HUES6 (cell line): ENCODE results near the gene HNRNPUL2.
"Not testable (repeated sequence)": the region's sequence is repeated elsewhere in the genome, so short reads cannot be mapped to it uniquely, and the experiment has no call there.

Experiments used
- H3K27ac ChIP-seq: 2 replicates; pipeline ENCODE4 v1.7.0; 2013; ENCODE audit warnings: low read depth, mild to moderate bottlenecking, low read length, inconsistent platforms
- H3K27me3 ChIP-seq: 2 replicates; pipeline ENCODE4 v1.6.1; 2013; ENCODE audit warnings: low read length; ENCODE audit not compliant: control insufficient read depth, insufficient read depth
- H3K36me3 ChIP-seq: 2 replicates; pipeline ENCODE4 v1.6.1; 2013; ENCODE audit warnings: low read length; ENCODE audit not compliant: control insufficient read depth, insufficient read depth
- H3K4me1 ChIP-seq: 2 replicates; pipeline ENCODE4 v1.6.1; 2013; ENCODE audit warnings: low read length; ENCODE audit not compliant: control insufficient read depth, insufficient read depth
- H3K4me3 ChIP-seq: 2 replicates; pipeline ENCODE4 v1.5.1; 2013; ENCODE audit warnings: low read depth, low read length
- H3K9ac ChIP-seq: one replicate; pipeline ENCODE4 v1.6.1; 2013; ENCODE audit warnings: mild to moderate bottlenecking, low read length
- H3K9me3 ChIP-seq: 2 replicates; pipeline ENCODE4 v1.6.1; 2013; ENCODE audit warnings: low read depth, low read length; ENCODE audit not compliant: control insufficient read depth, insufficient read depth

Gene HNRNPUL2

DNA sequence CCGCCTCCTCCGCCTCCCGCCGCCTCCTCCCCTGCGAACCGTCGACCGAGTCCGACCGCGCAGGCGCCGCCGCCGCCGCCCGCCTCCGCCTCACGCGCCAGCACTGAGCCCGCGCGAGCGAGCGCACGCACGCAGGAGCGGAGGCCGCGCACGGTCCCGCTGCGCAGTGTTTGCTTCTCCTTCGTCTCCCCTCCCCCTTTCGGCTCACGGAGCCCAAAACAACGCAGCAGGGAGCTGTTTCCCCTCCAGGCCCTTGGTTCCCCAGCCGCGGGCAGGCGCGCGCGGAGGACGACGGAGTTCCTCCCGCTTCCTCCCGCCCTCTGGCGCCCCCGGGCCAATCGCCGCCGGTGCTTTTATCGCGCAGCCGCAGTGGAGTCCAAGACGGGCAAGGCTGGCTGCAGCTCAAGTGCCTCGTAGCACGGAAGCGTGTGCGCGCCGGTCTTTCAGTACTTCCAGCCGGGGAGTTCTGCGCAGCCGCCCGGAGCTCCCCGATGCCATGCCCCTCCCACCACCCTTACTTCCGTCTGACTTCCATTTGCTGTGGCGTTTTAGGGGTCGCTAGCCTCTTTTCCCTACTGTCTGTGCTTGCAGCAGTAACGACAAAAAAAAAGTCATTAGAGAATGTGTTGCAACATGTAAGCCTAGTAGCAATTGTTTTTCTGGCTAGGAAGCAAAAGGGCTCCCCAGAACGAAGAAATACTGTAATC lies at the start of gene HNRNPUL2:
HNRNPUL2 (minus strand) TSS at position 293 of the 707 bp plus-strand sequence. CDS start 301 bp downstream, outside the sequence.
- H3K27ac ChIP-seq, result peak within 1 kb of the TSS; percentile 89
- no peaks in the 10 kb centered on the region for H3K9me3 ChIP-seq

DNA sequence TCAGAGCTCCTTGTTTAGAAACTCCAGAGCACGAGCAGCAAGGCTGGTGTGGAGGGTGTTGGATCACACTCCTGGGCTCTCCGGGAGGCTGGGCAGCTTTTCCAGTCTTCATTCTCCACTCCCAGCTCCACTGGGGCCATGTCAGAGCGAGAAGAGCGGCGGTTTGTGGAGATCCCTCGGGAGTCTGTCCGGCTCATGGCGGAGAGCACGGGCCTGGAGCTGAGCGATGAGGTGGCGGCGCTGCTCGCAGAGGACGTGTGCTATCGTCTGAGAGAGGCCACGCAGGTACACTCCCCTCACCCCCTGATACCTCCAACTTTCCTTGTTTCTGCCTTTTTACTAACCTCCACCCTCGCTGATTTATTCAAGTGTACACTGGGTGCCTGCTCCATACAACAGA lies 48.4 kb upstream of the HNRNPUL2 start:
- Histone ChIP-seq H3K27ac (no peak overlapping the region), H3K4me1 (peaks cover 4% of the 10 kb centered on the region; the same call in 1 of the 2 replicates), H3K4me3 (no peak overlapping the region), H3K9me3 (no peaks in the 10 kb centered on the region), H3K27me3 (no peaks in the 10 kb centered on the region), H3K36me3 (peaks cover 44% of the 10 kb centered on the region), H3K9ac (no peak overlapping the region)

More for the DNA sequence above, at the start of gene HNRNPUL2:
- peaks cover 7% of the 10 kb centered on the region; the same call in 1 of the 2 replicates for H3K4me1 ChIP-seq
- no peaks in the 10 kb centered on the region for H3K27me3 ChIP-seq
- peaks cover 35% of the 10 kb centered on the region for H3K36me3 ChIP-seq
- H3K4me3 ChIP-seq, result peak within 1 kb of the TSS; percentile 89
- H3K9ac ChIP-seq, result peak within 1 kb of the TSS; percentile 90

- Histone ChIP-seq H3K4me3 (no peak overlapping the region), H3K27ac (no peak overlapping the region), H3K4me1 (peaks cover 7% of the 10 kb centered on the region; the same call in 1 of the 2 replicates), H3K9ac (no peak overlapping the region), H3K27me3 (no peaks in the 10 kb centered on the region), H3K36me3 (peaks cover 42% of the 10 kb centered on the region), H3K9me3 (no peaks in the 10 kb centered on the region)
These were observed 47.1 kb upstream of the HNRNPUL2 start for GRCh38 chr11:62774407-62774806.

GRCh38 chr11:62771144-62772021 lies 44.1 kb upstream of the HNRNPUL2 start, which contains the start of gene TAF6L:
Gene TAF6L, plus strand, starts transcription at chr11:62771396. Its CDS starts 4,388 bp downstream, at chr11:62775784.
- no peaks in the 10 kb centered on the region for H3K9me3 ChIP-seq
- H3K27ac ChIP-seq, result peak within 1 kb of the TSS; percentile 72
- peak within 1 kb of the TSS; percentile 80 for H3K9ac ChIP-seq
- peaks cover 30% of the 10 kb centered on the region for H3K36me3 ChIP-seq
- H3K4me3 ChIP-seq, result peak within 1 kb of the TSS; percentile 76
- H3K4me1 ChIP-seq, result peaks cover 7% of the 10 kb centered on the region; the same call in 1 of the 2 replicates
- H3K27me3 ChIP-seq, result no peaks in the 10 kb centered on the region

- peak overlapping the region; percentile 72; the same call in 1 of the 2 replicates for H3K27ac ChIP-seq
These were observed 43.5 kb upstream of the HNRNPUL2 start for GRCh38 chr11:62770778-62771143.

GRCh38 chr11:62760867-62761227 lies 33.6 kb upstream of the HNRNPUL2 start:
- H3K9me3 ChIP-seq, H3K9ac ChIP-seq, H3K27me3 ChIP-seq, H3K27ac ChIP-seq: not testable (repeated sequence)
- H3K36me3 ChIP-seq, result peaks cover 24% of the 10 kb centered on the region
- H3K4me3 ChIP-seq, result peak overlapping the region; percentile 39
- H3K4me1 ChIP-seq, result peaks cover 16% of the 10 kb centered on the region

More at GRCh38 chr11:62770778-62771143, 43.5 kb upstream of the HNRNPUL2 start:
- Histone ChIP-seq H3K4me3 (peak overlapping the region; percentile 76), H3K9ac (peak overlapping the region; percentile 80), H3K36me3 (peaks cover 29% of the 10 kb centered on the region), H3K27me3 (no peaks in the 10 kb centered on the region), H3K9me3 (no peaks in the 10 kb centered on the region), H3K4me1 (peaks cover 7% of the 10 kb centered on the region; the same call in 1 of the 2 replicates)

GRCh38 chr11:62757846-62758788 lies 30.9 kb upstream of the HNRNPUL2 start:
- Histone ChIP-seq H3K27ac (peak overlapping the region; percentile 82), H3K4me1 (peaks cover 21% of the 10 kb centered on the region), H3K4me3 (peak overlapping the region; percentile 55), H3K36me3 (peaks cover 8% of the 10 kb centered on the region), H3K27me3 (no peaks in the 10 kb centered on the region), H3K9me3 (no peaks in the 10 kb centered on the region), H3K9ac (peak overlapping the region; percentile 68)

GRCh38 chr11:62755086-62755615 lies 27.9 kb upstream of the HNRNPUL2 start:
- no peak overlapping the region for H3K9ac ChIP-seq
- H3K4me3 ChIP-seq, result no peak overlapping the region
- H3K36me3 ChIP-seq, result peaks cover 17% of the 10 kb centered on the region
- peaks cover 14% of the 10 kb centered on the region; the same call in 1 of the 2 replicates for H3K4me1 ChIP-seq
- H3K27ac ChIP-seq, result no peak overlapping the region
- H3K9me3 ChIP-seq, result no peaks in the 10 kb centered on the region
- H3K27me3 ChIP-seq, result no peaks in the 10 kb centered on the region

DNA sequence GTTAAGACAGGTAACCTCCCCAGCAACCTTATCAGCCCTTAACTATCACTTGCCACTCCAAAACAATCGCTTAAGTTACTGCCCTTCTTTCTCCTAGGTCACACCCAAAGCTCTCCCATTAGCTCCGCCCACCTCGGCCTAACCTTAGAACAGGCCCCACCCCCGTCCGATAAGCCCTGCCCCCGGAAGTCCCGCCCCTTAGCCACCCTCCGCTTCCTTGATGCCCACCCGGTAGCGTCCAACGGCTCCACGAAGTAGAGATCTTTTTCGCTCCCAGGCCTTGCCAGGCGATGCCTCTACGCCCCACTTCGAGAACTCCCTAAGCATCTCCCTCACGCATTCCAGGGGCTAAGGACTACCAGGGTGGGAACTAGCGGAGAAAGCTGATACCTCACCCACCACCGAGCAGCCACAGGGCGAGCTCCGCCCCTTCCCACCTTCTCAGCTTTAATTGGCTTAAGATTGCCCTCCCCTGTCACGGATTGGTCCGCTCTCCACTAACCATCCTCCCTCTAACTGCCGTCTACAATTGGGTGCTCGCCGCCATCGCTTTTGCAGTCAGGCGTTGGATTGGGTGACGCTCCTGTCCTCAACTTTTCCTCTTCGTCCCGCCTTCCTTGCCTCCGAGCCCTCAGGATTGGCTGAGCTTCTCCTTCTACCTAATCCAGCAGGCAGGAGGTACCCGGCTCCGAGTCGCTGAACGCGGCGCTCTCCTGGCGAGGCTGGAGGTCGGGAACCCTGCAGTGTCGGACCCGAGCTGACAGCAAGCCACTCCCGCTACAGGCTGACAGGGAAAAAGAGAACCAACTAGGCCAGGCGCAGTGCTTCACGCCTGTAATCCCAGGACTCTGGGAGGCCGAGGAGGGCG lies 26.7 kb upstream of the HNRNPUL2 start, which contains the start of gene ZBTB3:
ZBTB3 (minus strand) TSS at position 425 of the 868 bp plus-strand sequence. CDS start 496 bp downstream, outside the sequence.
- H3K9me3 ChIP-seq, result no peaks in the 10 kb centered on the region
- H3K27ac ChIP-seq, result peak within 1 kb of the TSS; percentile 22
- H3K4me1 ChIP-seq, result peaks cover 14% of the 10 kb centered on the region; the same call in 1 of the 2 replicates
- peaks cover 25% of the 10 kb centered on the region for H3K36me3 ChIP-seq
- peak within 1 kb of the TSS; percentile 75 for H3K9ac ChIP-seq
- peak within 1 kb of the TSS; percentile 89 for H3K4me3 ChIP-seq
- H3K27me3 ChIP-seq, result no peaks in the 10 kb centered on the region
